ENCODE results near the gene LRFN5.
"Not testable (repeated sequence)": the region's sequence is repeated elsewhere in the genome, so short reads cannot be mapped to it uniquely, and the experiment has no call there.

LRFN5 gene

GRCh38 chr14:41636492-41637392 lies 30.1 kb downstream of the LRFN5 start:
- no peak for DNase-seq

- DNase-seq = no peak
Observed at GRCh38 chr14:41641690-41642089, 35.0 kb downstream of the LRFN5 start.

- no peak for DNase-seq
Observed at GRCh38 chr14:41642367-41642766, 35.7 kb downstream of the LRFN5 start.

- no peak for DNase-seq
Observed at GRCh38 chr14:41642789-41643188, 36.1 kb downstream of the LRFN5 start.

GRCh38 chr14:41644606-41645005 lies 37.9 kb downstream of the LRFN5 start:
- no peak for DNase-seq

GRCh38 chr14:41650802-41651201 lies 44.1 kb downstream of the LRFN5 start:
- no peak for DNase-seq

- no peak for DNase-seq
Observed at GRCh38 chr14:41654196-41654595, 47.5 kb downstream of the LRFN5 start.

GRCh38 chr14:41662780-41663472 lies 56.2 kb downstream of the LRFN5 start:
- no peak for DNase-seq

GRCh38 chr14:41663473-41663850 lies 56.8 kb downstream of the LRFN5 start:
- DNase-seq = no peak

- no peak for DNase-seq
Observed at GRCh38 chr14:41666301-41666700, 59.6 kb downstream of the LRFN5 start.

- no peak for DNase-seq
Observed at GRCh38 chr14:41668356-41668755, 61.7 kb downstream of the LRFN5 start.

- DNase-seq = not testable (repeated sequence)
Observed at GRCh38 chr14:41673601-41674000, 66.9 kb downstream of the LRFN5 start.

GRCh38 chr14:41674511-41674971 lies 67.9 kb downstream of the LRFN5 start:
- not testable (repeated sequence) for DNase-seq

- no peak for DNase-seq
Observed at GRCh38 chr14:41699486-41699885, 92.8 kb downstream of the LRFN5 start.

- peak; percentile 57 for DNase-seq
Observed at GRCh38 chr14:41718477-41719166, 111.9 kb downstream of the LRFN5 start.

- DNase-seq = no peak
Observed at GRCh38 chr14:41739203-41739602, 132.5 kb downstream of the LRFN5 start.

- no peak for DNase-seq
Observed at GRCh38 chr14:41743140-41743539, 136.5 kb downstream of the LRFN5 start.

- DNase-seq = no peak
Observed at GRCh38 chr14:41749429-41749828, 142.8 kb downstream of the LRFN5 start.

GRCh38 chr14:41750575-41750974 lies 143.9 kb downstream of the LRFN5 start:
- not testable (repeated sequence) for DNase-seq

GRCh38 chr14:41758011-41758665 lies 151.5 kb downstream of the LRFN5 start:
- no peak for DNase-seq

- DNase-seq = no peak
Observed at GRCh38 chr14:41761204-41761603, 154.5 kb downstream of the LRFN5 start.

- no peak for DNase-seq
Observed at GRCh38 chr14:41766772-41767171, 160.1 kb downstream of the LRFN5 start.
